SK-N-SH treated with all-trans-retinoic acid at 6 μM for 48 hours (cell line): ENCODE results near the gene ABCC10.

Experiments used
- OSR1 ChIP-seq: fragments of 250-450 bp; sonication (Bioruptor Pico); IDR thresholded peaks from 2 replicates; pipeline ENCODE4 v1.8.0; 2022; ENCODE audit warnings: moderate library complexity, mild to moderate bottlenecking, inconsistent platforms
- PATZ1 ChIP-seq: fragments of 250-450 bp; sonication (Bioruptor Pico); IDR thresholded peaks from 2 replicates; pipeline ENCODE4 v1.8.0; 2020; ENCODE audit warnings: mild to moderate bottlenecking, moderate library complexity, borderline replicate concordance
- ZFP3 ChIP-seq: fragments of 250-450 bp; sonication (Bioruptor Pico); IDR thresholded peaks from 2 replicates; pipeline ENCODE4 v1.5.0; 2020; ENCODE audit warnings: mild to moderate bottlenecking, moderate library complexity
- TF ChIP-seq, protein P1 (sequence below): fragments of 250-450 bp; sonication (Bioruptor Pico); IDR thresholded peaks from 2 replicates; pipeline ENCODE4 v1.5.1; 2020; ENCODE audit warnings: low read depth, mild to moderate bottlenecking, moderate library complexity

DNA sequence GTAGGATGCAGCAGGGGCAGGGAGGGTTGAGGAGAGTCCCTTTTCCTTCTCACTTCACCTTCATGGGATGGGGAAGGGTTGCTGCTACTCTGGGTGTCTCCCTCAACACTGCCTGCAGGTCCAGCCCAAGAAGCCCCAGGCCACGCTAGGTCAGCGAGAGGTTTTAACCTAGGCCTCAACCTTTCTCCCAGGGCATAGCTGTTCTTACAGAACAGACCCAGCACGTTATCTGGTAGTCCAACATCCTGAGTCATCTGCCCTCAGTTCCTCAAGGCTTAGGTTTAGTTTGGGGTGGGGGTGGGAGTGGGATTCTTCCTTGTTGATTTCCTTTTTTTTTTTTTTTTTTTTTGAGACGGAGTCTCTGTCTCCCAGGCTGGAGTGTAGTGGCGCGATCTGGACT lies 67.0 kb downstream of the ABCC10 start:
- TF ChIP-seq PATZ1 (CRISPR knock-in tag) (no peak), ZFP3 (CRISPR knock-in tag) (no peak), OSR1 (CRISPR knock-in tag) (no peak)
- TF ChIP-seq, protein P1, sequence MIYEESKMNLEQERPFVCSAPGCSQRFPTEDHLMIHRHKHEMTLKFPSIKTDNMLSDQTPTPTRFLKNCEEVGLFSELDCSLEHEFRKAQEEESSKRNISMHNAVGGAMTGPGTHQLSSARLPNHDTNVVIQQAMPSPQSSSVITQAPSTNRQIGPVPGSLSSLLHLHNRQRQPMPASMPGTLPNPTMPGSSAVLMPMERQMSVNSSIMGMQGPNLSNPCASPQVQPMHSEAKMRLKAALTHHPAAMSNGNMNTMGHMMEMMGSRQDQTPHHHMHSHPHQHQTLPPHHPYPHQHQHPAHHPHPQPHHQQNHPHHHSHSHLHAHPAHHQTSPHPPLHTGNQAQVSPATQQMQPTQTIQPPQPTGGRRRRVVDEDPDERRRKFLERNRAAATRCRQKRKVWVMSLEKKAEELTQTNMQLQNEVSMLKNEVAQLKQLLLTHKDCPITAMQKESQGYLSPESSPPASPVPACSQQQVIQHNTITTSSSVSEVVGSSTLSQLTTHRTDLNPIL (CRISPR knock-in tag), result no peak
